ENCODE measurements around the gene CFAP251. TPM values are rescaled to one million over a fixed set of nuclear protein-coding genes. Genes with fewer than 3 reads are reported as not detected.
A peak's percentile ranks its signal among the peaks of the same experiment; 100 is the strongest.
"Not testable (repeated sequence)": the region's sequence is repeated elsewhere in the genome, so short reads cannot be mapped to it uniquely, and the experiment has no call there.

CFAP251 gene
- total RNA-seq (2012; rRNA removed): 1.5 and 3.5 TPM in 2 replicates

GRCh38 chr12:121917950-121918678 is at the start of gene CFAP251:
CFAP251 (plus strand) TSS chr12:121918592; CDS start chr12:121921306, 2,714 bp downstream.
- no peaks in the 10 kb centered on the region for H3K27me3 ChIP-seq (ENCODE audit: control insufficient read depth, insufficient read depth, low read length)
- no peaks in the 10 kb centered on the region for H3K9me3 ChIP-seq (replicated peaks; ENCODE audit: low read length)
- H3K4me2 ChIP-seq (ENCODE audit: low read length): peak within 1 kb of the TSS; percentile 75
- peak within 1 kb of the TSS; percentile 33 for H3K9ac ChIP-seq (ENCODE audit: low read depth, low read length)
- peaks cover 11% of the 10 kb centered on the region for H3K4me1 ChIP-seq (ENCODE audit: control insufficient read depth, insufficient read depth, low read length)
- peak within 1 kb of the TSS; percentile 50 for H3K4me3 ChIP-seq (ENCODE audit: low read length)
- H3K36me3 ChIP-seq (ENCODE audit: insufficient read depth, low read length): peaks cover 39% of the 10 kb centered on the region

GRCh38 chr12:121869229-121869628 is 49.2 kb upstream of the CFAP251 start:
- not testable (repeated sequence) for H3K36me3 ChIP-seq (ENCODE audit: insufficient read depth, low read length)

GRCh38 chr12:121871467-121871866 is 46.9 kb upstream of the CFAP251 start:
- no peak overlapping the region for H3K4me3 ChIP-seq (ENCODE audit: low read length)
- no peaks in the 10 kb centered on the region for H3K27me3 ChIP-seq (ENCODE audit: control insufficient read depth, insufficient read depth, low read length)
- peaks cover 11% of the 10 kb centered on the region for H3K4me1 ChIP-seq (ENCODE audit: control insufficient read depth, insufficient read depth, low read length)
- no peak overlapping the region for H3K4me2 ChIP-seq (ENCODE audit: low read length)
- no peaks in the 10 kb centered on the region for H3K9me3 ChIP-seq (replicated peaks; ENCODE audit: low read length)
- no peak overlapping the region for H3K9ac ChIP-seq (ENCODE audit: low read depth, low read length)
- H3K36me3 ChIP-seq (ENCODE audit: insufficient read depth, low read length): no peaks in the 10 kb centered on the region

More at GRCh38 chr12:121869229-121869628, 49.2 kb upstream of the CFAP251 start:
- H3K4me2 ChIP-seq (ENCODE audit: low read length); H3K9ac ChIP-seq (ENCODE audit: low read depth, low read length); H3K9me3 ChIP-seq (replicated peaks; ENCODE audit: low read length); H3K27me3 ChIP-seq (ENCODE audit: control insufficient read depth, insufficient read depth, low read length); H3K4me3 ChIP-seq (ENCODE audit: low read length): not testable (repeated sequence)
- H3K4me1 ChIP-seq (ENCODE audit: control insufficient read depth, insufficient read depth, low read length): peaks cover 11% of the 10 kb centered on the region

- H3K36me3 ChIP-seq (ENCODE audit: insufficient read depth, low read length): no peaks in the 10 kb centered on the region
- peaks cover 11% of the 10 kb centered on the region for H3K4me1 ChIP-seq (ENCODE audit: control insufficient read depth, insufficient read depth, low read length)
- H3K4me3 ChIP-seq (ENCODE audit: low read length): no peak overlapping the region
- H3K9me3 ChIP-seq (replicated peaks; ENCODE audit: low read length): no peaks in the 10 kb centered on the region
- no peaks in the 10 kb centered on the region for H3K27me3 ChIP-seq (ENCODE audit: control insufficient read depth, insufficient read depth, low read length)
- H3K9ac ChIP-seq (ENCODE audit: low read depth, low read length): no peak overlapping the region
- peak overlapping the region; percentile 51 for H3K4me2 ChIP-seq (ENCODE audit: low read length)
Measured at GRCh38 chr12:121872546-121873215, 45.7 kb upstream of the CFAP251 start.

GRCh38 chr12:121873216-121873569 is 45.2 kb upstream of the CFAP251 start:
- no peaks in the 10 kb centered on the region for H3K36me3 ChIP-seq (ENCODE audit: insufficient read depth, low read length)
- H3K9me3 ChIP-seq (replicated peaks; ENCODE audit: low read length): no peaks in the 10 kb centered on the region
- peaks cover 11% of the 10 kb centered on the region for H3K4me1 ChIP-seq (ENCODE audit: control insufficient read depth, insufficient read depth, low read length)
- no peak overlapping the region for H3K4me3 ChIP-seq (ENCODE audit: low read length)
- H3K9ac ChIP-seq (ENCODE audit: low read depth, low read length): no peak overlapping the region
- H3K27me3 ChIP-seq (ENCODE audit: control insufficient read depth, insufficient read depth, low read length): no peaks in the 10 kb centered on the region
- peak overlapping the region; percentile 51 for H3K4me2 ChIP-seq (ENCODE audit: low read length)

- peaks cover 11% of the 10 kb centered on the region for H3K4me1 ChIP-seq (ENCODE audit: control insufficient read depth, insufficient read depth, low read length)
- H3K4me2 ChIP-seq (ENCODE audit: low read length): no peak overlapping the region
- H3K36me3 ChIP-seq (ENCODE audit: insufficient read depth, low read length): no peaks in the 10 kb centered on the region
- H3K9ac ChIP-seq (ENCODE audit: low read depth, low read length): no peak overlapping the region
- no peaks in the 10 kb centered on the region for H3K27me3 ChIP-seq (ENCODE audit: control insufficient read depth, insufficient read depth, low read length)
- H3K9me3 ChIP-seq (replicated peaks; ENCODE audit: low read length): no peaks in the 10 kb centered on the region
- H3K4me3 ChIP-seq (ENCODE audit: low read length): no peak overlapping the region
Measured at GRCh38 chr12:121874071-121874470, 44.3 kb upstream of the CFAP251 start.

- Histone ChIP-seq H3K27me3 (ENCODE audit: control insufficient read depth, insufficient read depth, low read length) (no peaks in the 10 kb centered on the region), H3K4me3 (ENCODE audit: low read length) (no peak overlapping the region), H3K4me2 (ENCODE audit: low read length) (no peak overlapping the region), H3K36me3 (ENCODE audit: insufficient read depth, low read length) (no peaks in the 10 kb centered on the region), H3K9ac (ENCODE audit: low read depth, low read length) (no peak overlapping the region), H3K4me1 (ENCODE audit: control insufficient read depth, insufficient read depth, low read length) (peaks cover 11% of the 10 kb centered on the region), H3K9me3 (replicated peaks; ENCODE audit: low read length) (no peaks in the 10 kb centered on the region)
Measured at GRCh38 chr12:121875582-121875981, 42.8 kb upstream of the CFAP251 start.

GRCh38 chr12:121876080-121876447 is 42.3 kb upstream of the CFAP251 start:
- H3K4me2 ChIP-seq (ENCODE audit: low read length); H3K9me3 ChIP-seq (replicated peaks; ENCODE audit: low read length); H3K9ac ChIP-seq (ENCODE audit: low read depth, low read length); H3K4me3 ChIP-seq (ENCODE audit: low read length); H3K36me3 ChIP-seq (ENCODE audit: insufficient read depth, low read length); H3K27me3 ChIP-seq (ENCODE audit: control insufficient read depth, insufficient read depth, low read length): not testable (repeated sequence)
- H3K4me1 ChIP-seq (ENCODE audit: control insufficient read depth, insufficient read depth, low read length): peaks cover 11% of the 10 kb centered on the region

GRCh38 chr12:121883315-121883660 is 35.1 kb upstream of the CFAP251 start:
- peaks cover 5% of the 10 kb centered on the region for H3K4me1 ChIP-seq (ENCODE audit: control insufficient read depth, insufficient read depth, low read length)
- H3K4me2 ChIP-seq (ENCODE audit: low read length): no peak overlapping the region

GRCh38 chr12:121885129-121885528 is 33.3 kb upstream of the CFAP251 start:
- not testable (repeated sequence) for H3K4me3 ChIP-seq (ENCODE audit: low read length); H3K36me3 ChIP-seq (ENCODE audit: insufficient read depth, low read length); H3K9me3 ChIP-seq (replicated peaks; ENCODE audit: low read length); H3K27me3 ChIP-seq (ENCODE audit: control insufficient read depth, insufficient read depth, low read length); H3K9ac ChIP-seq (ENCODE audit: low read depth, low read length); H3K4me2 ChIP-seq (ENCODE audit: low read length)
- peaks cover 12% of the 10 kb centered on the region for H3K4me1 ChIP-seq (ENCODE audit: control insufficient read depth, insufficient read depth, low read length)

More at GRCh38 chr12:121883315-121883660, 35.1 kb upstream of the CFAP251 start:
- H3K9ac ChIP-seq (ENCODE audit: low read depth, low read length): no peak overlapping the region
- no peaks in the 10 kb centered on the region for H3K9me3 ChIP-seq (replicated peaks; ENCODE audit: low read length)
- H3K36me3 ChIP-seq (ENCODE audit: insufficient read depth, low read length): no peaks in the 10 kb centered on the region
- no peak overlapping the region for H3K4me3 ChIP-seq (ENCODE audit: low read length)
- H3K27me3 ChIP-seq (ENCODE audit: control insufficient read depth, insufficient read depth, low read length): no peaks in the 10 kb centered on the region

- peak overlapping the region; percentile 97 for H3K9ac ChIP-seq (ENCODE audit: low read depth, low read length)
- no peaks in the 10 kb centered on the region for H3K27me3 ChIP-seq (ENCODE audit: control insufficient read depth, insufficient read depth, low read length)
- H3K4me3 ChIP-seq (ENCODE audit: low read length): peak overlapping the region; percentile 92
- H3K4me2 ChIP-seq (ENCODE audit: low read length): peak overlapping the region; percentile 100
- peaks cover 8% of the 10 kb centered on the region for H3K36me3 ChIP-seq (ENCODE audit: insufficient read depth, low read length)
- no peaks in the 10 kb centered on the region for H3K9me3 ChIP-seq (replicated peaks; ENCODE audit: low read length)
- peaks cover 16% of the 10 kb centered on the region for H3K4me1 ChIP-seq (ENCODE audit: control insufficient read depth, insufficient read depth, low read length)
Measured at GRCh38 chr12:121888083-121888477, 30.3 kb upstream of the CFAP251 start.
